H9 (cell line): Measurements from ENCODE around the gene HOXD13. TPM values are rescaled to one million over a fixed set of nuclear protein-coding genes. Genes with fewer than 3 reads are reported as not detected.

Experiments
- DNase-seq: peaks from one replicate; pipeline ENCODE4 v3.0.0-alpha.2; 2017
- H2AFZ ChIP-seq: one replicate; pipeline ENCODE4 v1.6.1; 2013; ENCODE audit warnings: mild to moderate bottlenecking, low read length, control low read depth, moderate library complexity
- H2AK5ac ChIP-seq: 2 replicates; pipeline ENCODE4 v1.6.1; 2013; ENCODE audit warnings: low read length, control low read depth, mixed read lengths; ENCODE audit not compliant: insufficient read length
- H2BK120ac ChIP-seq: one replicate; pipeline ENCODE4 v1.6.1; 2013; ENCODE audit warnings: low read depth, mild to moderate bottlenecking, low read length, control low read depth, inconsistent platforms; ENCODE audit not compliant: poor library complexity, severe bottlenecking
- H2BK12ac ChIP-seq: 2 replicates; pipeline ENCODE4 v1.6.1; 2013; ENCODE audit warnings: low read length, control low read depth, mixed read lengths, low read depth; ENCODE audit not compliant: insufficient read length
- H2BK15ac ChIP-seq: 2 replicates; pipeline ENCODE4 v1.6.1; 2013; ENCODE audit warnings: low read depth, low read length, control low read depth
- H2BK20ac ChIP-seq: one replicate; pipeline ENCODE4 v1.6.1; 2013; ENCODE audit warnings: low read depth, mild to moderate bottlenecking, low read length, control low read depth, inconsistent platforms; ENCODE audit not compliant: poor library complexity, severe bottlenecking
- H2BK5ac ChIP-seq: 2 replicates; pipeline ENCODE4 v1.6.1; 2013; ENCODE audit warnings: low read length, control low read depth, mixed read lengths; ENCODE audit not compliant: insufficient read length
- H3K14ac ChIP-seq: 2 replicates; pipeline ENCODE4 v1.6.1; 2013; ENCODE audit warnings: low read length, control low read depth; ENCODE audit not compliant: insufficient read depth
- H3K18ac ChIP-seq: 2 replicates; pipeline ENCODE4 v1.6.1; 2013; ENCODE audit warnings: low read depth, mild to moderate bottlenecking, mixed read lengths, low read length, control low read depth; ENCODE audit not compliant: insufficient read length
- H3K23ac ChIP-seq: 2 replicates; pipeline ENCODE4 v1.6.1; 2013; ENCODE audit warnings: low read length, control low read depth, mixed read lengths, low read depth; ENCODE audit not compliant: insufficient read length
- H3K23me2 ChIP-seq: 2 replicates; pipeline ENCODE4 v1.6.1; 2013; ENCODE audit warnings: low read depth, mild to moderate bottlenecking, mixed read lengths, low read length, control low read depth; ENCODE audit not compliant: insufficient read length, poor library complexity, severe bottlenecking
- H3K27ac ChIP-seq: 2 replicates; pipeline ENCODE4 v1.5.1; 2013; ENCODE audit warnings: low read length, control low read depth, mixed read lengths, low read depth; ENCODE audit not compliant: insufficient read length
- H3K27me3 ChIP-seq: 2 replicates; pipeline ENCODE4 v1.6.1; 2013; ENCODE audit warnings: low read length, control low read depth, inconsistent platforms; ENCODE audit not compliant: insufficient read depth
- H3K4ac ChIP-seq: 2 replicates; pipeline ENCODE4 v1.6.1; 2013; ENCODE audit warnings: low read depth, mild to moderate bottlenecking, control low read depth, inconsistent platforms, low read length, moderate library complexity
- H3K4me1 ChIP-seq: 2 replicates; pipeline ENCODE4 v1.6.1; 2013; ENCODE audit warnings: low read length, control low read depth, inconsistent platforms; ENCODE audit not compliant: insufficient read depth
- H3K4me2 ChIP-seq: 2 replicates; pipeline ENCODE4 v1.6.1; 2013; ENCODE audit warnings: low read length, control low read depth, mixed read lengths; ENCODE audit not compliant: insufficient read length, insufficient read depth
- H3K56ac ChIP-seq: 2 replicates; pipeline ENCODE4 v1.6.1; 2013; ENCODE audit warnings: low read depth, mild to moderate bottlenecking, mixed read lengths, low read length, control low read depth; ENCODE audit not compliant: insufficient read length
- H3K79me1 ChIP-seq: 2 replicates; pipeline ENCODE4 v1.6.1; 2013; ENCODE audit warnings: low read depth, mild to moderate bottlenecking, moderate library complexity, low read length, control low read depth, inconsistent platforms; ENCODE audit not compliant: insufficient read depth, poor library complexity, severe bottlenecking
- H3K79me2 ChIP-seq: 2 replicates; pipeline ENCODE4 v1.6.1; 2013; ENCODE audit warnings: low read length, control low read depth, inconsistent platforms; ENCODE audit not compliant: insufficient read depth
- H3K9ac ChIP-seq: 2 replicates; pipeline ENCODE4 v1.6.1; 2013; ENCODE audit warnings: low read length, control low read depth, mixed read lengths; ENCODE audit not compliant: insufficient read length; ENCODE audit errors: extremely low read depth
- H3K9me3 ChIP-seq: one replicate; pipeline ENCODE4 v1.6.1; 2013; ENCODE audit warnings: low read depth, low read length, inconsistent platforms; ENCODE audit not compliant: control insufficient read depth
- H3T11ph ChIP-seq: one replicate; pipeline ENCODE4 v1.6.1; 2013; ENCODE audit warnings: mild to moderate bottlenecking, low read length, control low read depth, inconsistent platforms
- H4K20me1 ChIP-seq: one replicate; pipeline ENCODE4 v1.6.1; 2013; ENCODE audit not compliant: control insufficient read depth, insufficient read length, insufficient read depth
- H4K5ac ChIP-seq: 2 replicates; pipeline ENCODE4 v1.6.1; 2013; ENCODE audit warnings: low read depth, mild to moderate bottlenecking, mixed read lengths, low read length, control low read depth; ENCODE audit not compliant: insufficient read length
- H4K8ac ChIP-seq: replicated peaks from 2 replicates; pipeline ENCODE4 v1.6.1; 2013; ENCODE audit warnings: low read length, control low read depth, mixed read lengths, low read depth; ENCODE audit not compliant: insufficient read length
- H4K91ac ChIP-seq: 2 replicates; pipeline ENCODE4 v1.6.1; 2013; ENCODE audit warnings: low read depth, mild to moderate bottlenecking, moderate library complexity, mixed read lengths, low read length, control low read depth; ENCODE audit not compliant: insufficient read length
- H3K27ac Mint-ChIP-seq, 3 experiments: 2 replicates in 2 of 3; 3 replicates in 1 of 3; pipeline ENCODE4 v1.8.0; 2020 to 2021; ENCODE audit warnings: mixed read lengths in 3 of 3, mild to moderate bottlenecking in 1 of 3, moderate library complexity in 1 of 3
- H3K27me3 Mint-ChIP-seq: 2 replicates; pipeline ENCODE4 v1.8.0; 2021; ENCODE audit warnings: low read depth, mild to moderate bottlenecking, moderate library complexity, mixed read lengths
- H3K36me3 Mint-ChIP-seq, 3 experiments: 2 replicates in 2 of 3; 3 replicates in 1 of 3; pipeline ENCODE4 v1.8.0; 2020 to 2021; ENCODE audit warnings: low read depth in 3 of 3, mixed read lengths in 3 of 3; ENCODE audit not compliant: insufficient read depth in 1 of 3
- H3K4me1 Mint-ChIP-seq, 2 experiments: 2 replicates each; pipeline ENCODE4 v1.8.0; 2020; ENCODE audit warnings: mixed read lengths in 2 of 2
- H3K4me3 Mint-ChIP-seq, 2 experiments: 2 replicates in 1 of 2; 3 replicates in 1 of 2; pipeline ENCODE4 v1.8.0; 2020 to 2021; ENCODE audit warnings: mild to moderate bottlenecking in 2 of 2, mixed read lengths in 2 of 2, moderate library complexity in 1 of 2
- H3K9me3 Mint-ChIP-seq, 2 experiments: 2 replicates in 1 of 2; 3 replicates in 1 of 2; pipeline ENCODE4 v1.8.0; 2020; ENCODE audit warnings: mild to moderate bottlenecking in 2 of 2, mixed read lengths in 2 of 2, moderate library complexity in 1 of 2
- CTCF ChIP-seq: fragments of 200-600 bp; sonication (generic); conservative IDR thresholded peaks from 3 replicates; pipeline ENCODE4 v1.8.0; 2021; ENCODE audit warnings: antibody characterized with exemption, mild to moderate bottlenecking
- WGBS: extraction: QIAGEN DNeasy Blood & Tissue Kit; methylation state at CpG from one replicate; pipeline ENCODE4 v1.1.7; 2013; ENCODE audit warnings: missing lambda C conversion rate, low lambda C conversion rate, mixed read lengths; ENCODE audit not compliant: insufficient read length; ENCODE audit errors: extremely low coverage; 5-methylcytosine and 5-hydroxymethylcytosine counted together
- total RNA-seq: library from RNA; stranded (reverse); gene quantifications from 2 replicates; pipeline ENCODE4 v1.2.1, GENCODE V29; 2021

The HOXD13 gene
- total RNA-seq, 1 experiment from 2014 or later: not detected

- Histone ChIP-seq H3K23me2 (no peaks in the 10 kb centered on the region), H3K27ac (no peak overlapping the region), H2BK12ac (no peak overlapping the region), H3K9me3 (no peaks in the 10 kb centered on the region), H3K79me2 (no peaks in the 10 kb centered on the region), H3K18ac (no peak overlapping the region), H3K14ac (no peak overlapping the region), H4K20me1 (no peaks in the 10 kb centered on the region), H3K4ac (no peak overlapping the region), H2AK5ac (no peak overlapping the region), H4K5ac (no peak overlapping the region), H2BK20ac (no peak overlapping the region), H2BK120ac (no peak overlapping the region), H3K9ac (no peak overlapping the region), H2BK15ac (no peak overlapping the region), H3K27me3 (peaks cover 91% of the 10 kb centered on the region), H3K79me1 (no peaks in the 10 kb centered on the region), H3T11ph (no peak overlapping the region), H3K23ac (no peak overlapping the region), H4K8ac (no peak overlapping the region), H3K56ac (no peak overlapping the region), H3K4me1 (no peaks in the 10 kb centered on the region), H4K91ac (no peak overlapping the region), H3K4me2 (no peak overlapping the region), H2AFZ (no peak overlapping the region), H2BK5ac (no peak overlapping the region)
- Mint-ChIP-seq H3K27ac (no peak overlapping the region), H3K9me3 (peaks cover 0 to 13% of the 10 kb centered on the region in 2 experiments; a peak in 4 of 5 replicates), H3K4me1 (peaks cover 12 to 22% of the 10 kb centered on the region in 2 experiments), H3K27me3 (peaks cover 97% of the 10 kb centered on the region), H3K36me3 (no peaks in the 10 kb centered on the region; a peak in 2 of 7 replicates), H3K4me3 (no peak overlapping the region)
- TF ChIP-seq CTCF: no peak
- WGBS: no CpG with 5 or more reads among the region's 6 CpGs
- peak; percentile 30 for DNase-seq
These were observed 33.2 kb downstream of the HOXD13 start for GRCh38 chr2:176125772-176126054.
